ENCODE results near the gene CMSS1. TPM values are rescaled to one million over a fixed set of nuclear protein-coding genes. Genes with fewer than 3 reads are reported as not detected.

Gene CMSS1
- total RNA-seq, 1 experiment from 2014 or later: 86.3 TPM

- H3K27me3 ChIP-seq (ENCODE audit: control insufficient read depth, insufficient read depth, low read length): no peaks in the 10 kb centered on the region
- ChIA-PET CTCF (no interaction called here), POLR2A (no interaction called here)
- H3K4me1 ChIP-seq (ENCODE audit: control insufficient read depth, insufficient read depth, low read length): no peaks in the 10 kb centered on the region
- ATAC-seq (no peak), DNase-seq (ENCODE audit: low read depth, low spot score) (peak; percentile 79)
- no peak overlapping the region for H3K4me3 ChIP-seq (ENCODE audit: low read depth in 2 of 2, low read length in 2 of 2)
- H3K27ac ChIP-seq (ENCODE audit: low read length): no peak overlapping the region
- TF ChIP-seq TCF7L2 (IDR thresholded peaks at IDR 0.05; ENCODE audit: low read depth, low read length) (no peak), CTCF (IDR thresholded peaks at IDR 0.05) (no peak), POLR2AphosphoS5 (IDR thresholded peaks at IDR 0.05; ENCODE audit: low read depth, low read length) (no peak), SIN3A (IDR thresholded peaks at IDR 0.05; ENCODE audit: borderline replicate concordance, insufficient read depth, low read depth, low read length) (no peak)
- TF ChIP-seq, protein P1, sequence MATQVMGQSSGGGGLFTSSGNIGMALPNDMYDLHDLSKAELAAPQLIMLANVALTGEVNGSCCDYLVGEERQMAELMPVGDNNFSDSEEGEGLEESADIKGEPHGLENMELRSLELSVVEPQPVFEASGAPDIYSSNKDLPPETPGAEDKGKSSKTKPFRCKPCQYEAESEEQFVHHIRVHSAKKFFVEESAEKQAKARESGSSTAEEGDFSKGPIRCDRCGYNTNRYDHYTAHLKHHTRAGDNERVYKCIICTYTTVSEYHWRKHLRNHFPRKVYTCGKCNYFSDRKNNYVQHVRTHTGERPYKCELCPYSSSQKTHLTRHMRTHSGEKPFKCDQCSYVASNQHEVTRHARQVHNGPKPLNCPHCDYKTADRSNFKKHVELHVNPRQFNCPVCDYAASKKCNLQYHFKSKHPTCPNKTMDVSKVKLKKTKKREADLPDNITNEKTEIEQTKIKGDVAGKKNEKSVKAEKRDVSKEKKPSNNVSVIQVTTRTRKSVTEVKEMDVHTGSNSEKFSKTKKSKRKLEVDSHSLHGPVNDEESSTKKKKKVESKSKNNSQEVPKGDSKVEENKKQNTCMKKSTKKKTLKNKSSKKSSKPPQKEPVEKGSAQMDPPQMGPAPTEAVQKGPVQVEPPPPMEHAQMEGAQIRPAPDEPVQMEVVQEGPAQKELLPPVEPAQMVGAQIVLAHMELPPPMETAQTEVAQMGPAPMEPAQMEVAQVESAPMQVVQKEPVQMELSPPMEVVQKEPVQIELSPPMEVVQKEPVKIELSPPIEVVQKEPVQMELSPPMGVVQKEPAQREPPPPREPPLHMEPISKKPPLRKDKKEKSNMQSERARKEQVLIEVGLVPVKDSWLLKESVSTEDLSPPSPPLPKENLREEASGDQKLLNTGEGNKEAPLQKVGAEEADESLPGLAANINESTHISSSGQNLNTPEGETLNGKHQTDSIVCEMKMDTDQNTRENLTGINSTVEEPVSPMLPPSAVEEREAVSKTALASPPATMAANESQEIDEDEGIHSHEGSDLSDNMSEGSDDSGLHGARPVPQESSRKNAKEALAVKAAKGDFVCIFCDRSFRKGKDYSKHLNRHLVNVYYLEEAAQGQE (IDR thresholded peaks at IDR 0.05; ENCODE audit: insufficient read depth in 1 of 2, low read depth in 2 of 2, low read length in 1 of 2): no peak
- intact Hi-C loops (cut with micrococcal nuclease; ENCODE audit: unreplicated experiment): no loop called here
- in situ Hi-C loops (cut with HindIII; ENCODE audit: low pct_unique_long_range_greater_than_20kb, low sequenced_read_pairs): no loop called here
- no peaks in the 10 kb centered on the region for H3K36me3 ChIP-seq (ENCODE audit: control insufficient read depth, insufficient read depth, low read length)
- BruUV-seq (replicated peaks): no TSS peak
- no peaks in the 10 kb centered on the region for H3K9me3 ChIP-seq (ENCODE audit: control insufficient read depth, insufficient read depth, low read depth, low read length)
Observed at GRCh38 chr3:99859825-99860224, 42.2 kb downstream of the CMSS1 start.

DNA sequence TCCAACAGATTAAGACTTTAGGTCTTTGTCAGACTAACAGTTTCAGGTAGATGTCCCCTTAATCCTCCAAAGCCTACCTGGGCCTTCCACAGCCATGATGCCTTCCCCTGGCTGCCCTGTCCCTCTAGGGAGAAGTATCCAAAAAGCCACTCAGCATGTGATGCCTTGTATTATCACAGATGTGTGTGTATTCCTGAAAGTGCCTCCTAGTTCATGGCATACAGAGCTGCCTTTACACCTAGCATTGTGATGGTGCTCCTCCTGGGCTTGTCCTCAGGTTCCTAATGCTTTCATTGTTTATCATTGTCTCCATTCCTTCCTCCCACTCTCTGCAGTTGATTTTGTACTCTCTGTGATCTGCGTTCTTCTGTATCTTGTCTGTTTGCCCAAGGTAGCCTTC lies 43.6 kb downstream of the CMSS1 start:
- ATAC-seq (no peak), DNase-seq (ENCODE audit: low read depth, low spot score) (no peak)
- H3K27me3 ChIP-seq (ENCODE audit: control insufficient read depth, insufficient read depth, low read length): no peaks in the 10 kb centered on the region
- in situ Hi-C loops (cut with HindIII; ENCODE audit: low pct_unique_long_range_greater_than_20kb, low sequenced_read_pairs): no loop called here
- no peaks in the 10 kb centered on the region for H3K4me1 ChIP-seq (ENCODE audit: control insufficient read depth, insufficient read depth, low read length)
- no peaks in the 10 kb centered on the region for H3K9me3 ChIP-seq (ENCODE audit: control insufficient read depth, insufficient read depth, low read depth, low read length)
- intact Hi-C loops (cut with micrococcal nuclease; ENCODE audit: unreplicated experiment): no loop called here
- no peak overlapping the region for H3K4me3 ChIP-seq (ENCODE audit: low read depth in 2 of 2, low read length in 2 of 2)
- no peaks in the 10 kb centered on the region for H3K36me3 ChIP-seq (ENCODE audit: control insufficient read depth, insufficient read depth, low read length)
- CTCF ChIA-PET: no interaction called here
- TF ChIP-seq, protein P1 (IDR thresholded peaks at IDR 0.05; ENCODE audit: insufficient read depth in 1 of 2, low read depth in 2 of 2, low read length in 1 of 2): no peak
- no peak for TF ChIP-seq TCF7L2 (IDR thresholded peaks at IDR 0.05; ENCODE audit: low read depth, low read length)
- TF ChIP-seq SIN3A (IDR thresholded peaks at IDR 0.05; ENCODE audit: borderline replicate concordance, insufficient read depth, low read depth, low read length): no peak
- no peak for TF ChIP-seq POLR2AphosphoS5 (IDR thresholded peaks at IDR 0.05; ENCODE audit: low read depth, low read length)
- no peak for TF ChIP-seq CTCF (IDR thresholded peaks at IDR 0.05)
- POLR2A ChIA-PET: no interaction called here
- H3K27ac ChIP-seq (ENCODE audit: low read length): no peak overlapping the region
- no TSS peak for BruUV-seq (replicated peaks)
